Measurements from ENCODE around the gene PIWIL1. TPM values are rescaled to one million over a fixed set of nuclear protein-coding genes. Genes with fewer than 3 reads are reported as not detected.

PIWIL1 gene
- total RNA-seq, 2 experiments from 2014 or later = not detected

GRCh38 chr12:130371296-130371695, 33.6 kb downstream of the PIWIL1 start:
- ATAC-seq (ENCODE audit: poor library complexity) (no peak), DNase-seq (no peak)
- Histone ChIP-seq H3K4me1 (ENCODE audit: insufficient read depth, low read length) (no peaks in the 10 kb centered on the region), H3K9me3 (ENCODE audit: control insufficient read depth in 1 of 2, insufficient read depth in 1 of 2, low read length in 2 of 2) (peaks cover 0 to 7% of the 10 kb centered on the region in 2 experiments), H3K27ac (ENCODE audit: low read depth in 1 of 2, low read length in 2 of 2) (no peak overlapping the region), H3K36me3 (ENCODE audit: insufficient read depth, low read length) (no peaks in the 10 kb centered on the region), H3K4me3 (ENCODE audit: low read length) (no peak overlapping the region), H3K27me3 (ENCODE audit: control insufficient read depth in 1 of 2, insufficient read depth in 2 of 2, low read length in 2 of 2) (no peaks in the 10 kb centered on the region)
- Mint-ChIP-seq H3K4me1 (ENCODE audit: low read depth) (no peaks in the 10 kb centered on the region), H3K9me3 (no peaks in the 10 kb centered on the region), H3K4me3 (no peak overlapping the region), H3K27ac (no peak overlapping the region), H3K27me3 (peaks cover 6% of the 10 kb centered on the region), H3K36me3 (ENCODE audit: low read depth) (no peaks in the 10 kb centered on the region)
- no peak for TF ChIP-seq CTCF (IDR thresholded peaks at IDR 0.05)
- ChIA-PET CTCF (no interaction called here), POLR2A (no interaction called here)
- intact Hi-C loops (cut with DNase I, micrococcal nuclease) = no loop called here

GRCh38 chr12:130372936-130373335, 35.2 kb downstream of the PIWIL1 start:
- no peaks in the 10 kb centered on the region for H3K9me3 Mint-ChIP-seq
- peaks cover 11% of the 10 kb centered on the region for H3K27me3 Mint-ChIP-seq
- no peak for ATAC-seq (ENCODE audit: poor library complexity)
- peaks cover 0 to 4% of the 10 kb centered on the region in 2 experiments for H3K9me3 ChIP-seq (ENCODE audit: control insufficient read depth in 1 of 2, insufficient read depth in 1 of 2, low read length in 2 of 2)
- H3K4me1 ChIP-seq (ENCODE audit: insufficient read depth, low read length) = no peaks in the 10 kb centered on the region
- intact Hi-C loops (cut with DNase I, micrococcal nuclease) = no loop called here
- H3K27ac ChIP-seq (ENCODE audit: low read depth in 1 of 2, low read length in 2 of 2) = no peak overlapping the region
- DNase-seq = no peak
- no peak overlapping the region for H3K4me3 ChIP-seq (ENCODE audit: low read length)
- H3K4me1 Mint-ChIP-seq (ENCODE audit: low read depth) = no peaks in the 10 kb centered on the region
- no peaks in the 10 kb centered on the region for H3K36me3 ChIP-seq (ENCODE audit: insufficient read depth, low read length)
- ChIA-PET POLR2A (no interaction called here), CTCF (no interaction called here)
- TF ChIP-seq CTCF (IDR thresholded peaks at IDR 0.05) = no peak
- H3K4me3 Mint-ChIP-seq = no peak overlapping the region
- no peaks in the 10 kb centered on the region for H3K27me3 ChIP-seq (ENCODE audit: control insufficient read depth in 1 of 2, insufficient read depth in 2 of 2, low read length in 2 of 2)
- H3K36me3 Mint-ChIP-seq (ENCODE audit: low read depth) = no peaks in the 10 kb centered on the region
- no peak overlapping the region for H3K27ac Mint-ChIP-seq

DNA sequence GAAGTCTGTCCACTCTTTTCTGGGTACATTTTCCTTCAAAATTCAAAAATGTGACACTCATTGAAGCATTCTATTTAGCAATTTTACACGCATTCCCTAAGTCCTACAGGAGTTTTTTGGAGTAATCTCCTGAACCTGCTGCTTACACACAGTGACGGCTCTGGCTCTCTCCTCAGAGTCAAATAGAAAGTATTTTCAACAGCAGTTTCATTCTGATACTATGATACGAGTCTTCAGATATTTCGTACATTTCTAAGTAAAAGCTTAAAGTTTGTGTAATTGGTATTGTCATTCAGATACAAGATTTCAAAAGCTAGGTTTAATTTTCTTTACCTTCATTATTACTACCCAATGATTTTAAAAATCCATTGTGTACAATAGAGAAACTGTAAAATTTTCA, 36.4 kb downstream of the PIWIL1 start:
- Mint-ChIP-seq H3K27me3 (peaks cover 19% of the 10 kb centered on the region), H3K9me3 (no peaks in the 10 kb centered on the region), H3K4me1 (ENCODE audit: low read depth) (no peaks in the 10 kb centered on the region), H3K4me3 (no peak overlapping the region), H3K27ac (no peak overlapping the region), H3K36me3 (ENCODE audit: low read depth) (no peaks in the 10 kb centered on the region)
- Histone ChIP-seq H3K9me3 (ENCODE audit: control insufficient read depth in 1 of 2, insufficient read depth in 1 of 2, low read length in 2 of 2) (peaks cover 0 to 4% of the 10 kb centered on the region in 2 experiments), H3K27me3 (ENCODE audit: control insufficient read depth in 1 of 2, insufficient read depth in 2 of 2, low read length in 2 of 2) (no peaks in the 10 kb centered on the region), H3K27ac (ENCODE audit: low read depth in 1 of 2, low read length in 2 of 2) (no peak overlapping the region), H3K4me1 (ENCODE audit: insufficient read depth, low read length) (no peaks in the 10 kb centered on the region), H3K36me3 (ENCODE audit: insufficient read depth, low read length) (no peaks in the 10 kb centered on the region), H3K4me3 (ENCODE audit: low read length) (no peak overlapping the region)
- ChIA-PET CTCF (no interaction called here), POLR2A (no interaction called here)
- intact Hi-C loops (cut with DNase I, micrococcal nuclease) = no loop called here
- ATAC-seq (ENCODE audit: poor library complexity) (no peak), DNase-seq (no peak)
- no peak for TF ChIP-seq CTCF (IDR thresholded peaks at IDR 0.05)
